OCI-LY1 (cell line): ENCODE results near the gene SLC37A1.

Source experiments
- H2AFZ ChIP-seq: fragments of 200-600 bp; sonication (generic), shearing (Covaris generic); 2 replicates; pipeline ENCODE4 v1.6.0; 2014; ENCODE audit warnings: antibody characterized with exemption, mild to moderate bottlenecking, low read length
- H3F3A ChIP-seq: fragments of 200-600 bp; sonication (generic), shearing (Covaris generic); 2 replicates; pipeline ENCODE4 v1.6.0; 2014; ENCODE audit warnings: mild to moderate bottlenecking, antibody characterized with exemption, low read length, moderate library complexity; ENCODE audit not compliant: insufficient read depth
- H3K27ac ChIP-seq: fragments of 200-600 bp; sonication (generic); 2 replicates; pipeline ENCODE4 v1.5.1; 2014; ENCODE audit warnings: low read length, mixed run types, mild to moderate bottlenecking, low read depth; ENCODE audit not compliant: poor library complexity, severe bottlenecking
- H3K27me3 ChIP-seq: fragments of 200-600 bp; sonication (generic); 2 replicates; pipeline ENCODE4 v1.6.0; 2014; ENCODE audit warnings: antibody characterized with exemption, mild to moderate bottlenecking, low read length, moderate library complexity; ENCODE audit not compliant: insufficient read depth
- H3K36me3 ChIP-seq: fragments of 200-600 bp; sonication (generic); 2 replicates; pipeline ENCODE4 v1.6.1; 2014; ENCODE audit warnings: mild to moderate bottlenecking, antibody characterized with exemption, low read length, moderate library complexity, mixed read lengths; ENCODE audit not compliant: insufficient read depth
- H3K4me1 ChIP-seq: fragments of 200-600 bp; sonication (generic); 2 replicates; pipeline ENCODE4 v1.5.1; 2014; ENCODE audit warnings: mild to moderate bottlenecking, low read length, moderate library complexity; ENCODE audit not compliant: insufficient read depth, severe bottlenecking
- H3K4me2 ChIP-seq: fragments of 200-600 bp; sonication (generic), shearing (Covaris generic); 2 replicates; pipeline ENCODE4 v1.6.1; 2014; ENCODE audit warnings: low read length
- H3K4me3 ChIP-seq: fragments of 200-600 bp; sonication (generic); 2 replicates; pipeline ENCODE4 v1.5.1; 2014; ENCODE audit warnings: low read length, low read depth, mild to moderate bottlenecking, mixed read lengths; ENCODE audit not compliant: poor library complexity, severe bottlenecking
- H3K79me2 ChIP-seq: fragments of 200-600 bp; shearing (Covaris generic); 2 replicates; pipeline ENCODE4 v1.6.1; 2016; ENCODE audit warnings: mixed run types, low read length, mixed read lengths; ENCODE audit not compliant: insufficient read depth
- H3K9ac ChIP-seq: fragments of 200-600 bp; sonication (generic), shearing (Covaris generic); 2 replicates; pipeline ENCODE4 v1.6.1; 2014; ENCODE audit warnings: mild to moderate bottlenecking, low read length, mixed read lengths
- H3K9me2 ChIP-seq: fragments of 200-600 bp; sonication (generic), shearing (Covaris generic); 2 replicates; pipeline ENCODE4 v1.6.1; 2014; ENCODE audit warnings: low read depth, mild to moderate bottlenecking, low read length, mixed read lengths
- H3K9me3 ChIP-seq: fragments of 200-600 bp; shearing (Covaris generic); 2 replicates; pipeline ENCODE4 v1.6.1; 2014; ENCODE audit warnings: low read length, mixed read lengths
- H4K20me1 ChIP-seq: fragments of 200-600 bp; sonication (generic), shearing (Covaris generic); 2 replicates; pipeline ENCODE4 v1.6.0; 2016; ENCODE audit warnings: mild to moderate bottlenecking, low read length; ENCODE audit not compliant: insufficient read depth
- CTCF ChIP-seq: fragments of 200-600 bp; sonication (generic), shearing (Covaris generic); IDR thresholded peaks from 2 replicates; pipeline ENCODE4 v1.5.1; 2017; ENCODE audit warnings: mild to moderate bottlenecking, antibody characterized with exemption, low read length, moderate library complexity, mixed read lengths
- EZH2 ChIP-seq: fragments of 200-600 bp; sonication (generic), shearing (Covaris generic); IDR thresholded peaks from 2 replicates; pipeline ENCODE4 v1.8.0; 2017; ENCODE audit warnings: borderline replicate concordance, mixed run types, mild to moderate bottlenecking, antibody characterized with exemption, low read length, moderate library complexity, mixed read lengths

The SLC37A1 gene

GRCh38 chr21:42480736-42481135 is 32.9 kb upstream of the SLC37A1 start:
- Histone ChIP-seq H3K9ac (no peak overlapping the region), H4K20me1 (no peaks in the 10 kb centered on the region), H3K4me3 (no peak overlapping the region), H3K4me1 (no peaks in the 10 kb centered on the region), H3F3A (no peaks in the 10 kb centered on the region), H3K27ac (no peak overlapping the region), H3K9me3 (no peaks in the 10 kb centered on the region), H3K27me3 (peaks cover 13% of the 10 kb centered on the region), H3K79me2 (no peaks in the 10 kb centered on the region), H3K9me2 (no peaks in the 10 kb centered on the region), H3K4me2 (no peak overlapping the region), H3K36me3 (no peaks in the 10 kb centered on the region; the same call in 1 of the 2 replicates), H2AFZ (no peak overlapping the region)
- TF ChIP-seq CTCF (no peak), EZH2 (no peak)

- TF ChIP-seq EZH2 (no peak), CTCF (no peak)
- no peak overlapping the region for H3K4me3 ChIP-seq
- H3K79me2 ChIP-seq: no peaks in the 10 kb centered on the region
- H3K27ac ChIP-seq: no peak overlapping the region
- no peak overlapping the region for H2AFZ ChIP-seq
- no peaks in the 10 kb centered on the region for H3F3A ChIP-seq
- peaks cover 13% of the 10 kb centered on the region for H3K27me3 ChIP-seq
- no peak overlapping the region for H3K4me2 ChIP-seq
- H3K4me1 ChIP-seq: no peaks in the 10 kb centered on the region
- no peaks in the 10 kb centered on the region; the same call in 1 of the 2 replicates for H3K36me3 ChIP-seq
- no peaks in the 10 kb centered on the region for H4K20me1 ChIP-seq
- no peak overlapping the region for H3K9ac ChIP-seq
- no peaks in the 10 kb centered on the region for H3K9me3 ChIP-seq
- no peaks in the 10 kb centered on the region for H3K9me2 ChIP-seq
Measured at GRCh38 chr21:42481169-42481568, 32.5 kb upstream of the SLC37A1 start.

- H3K36me3 ChIP-seq: no peaks in the 10 kb centered on the region; the same call in 1 of the 2 replicates
- no peaks in the 10 kb centered on the region for H3K9me2 ChIP-seq
- peaks cover 13% of the 10 kb centered on the region for H3K27me3 ChIP-seq
- H3K9me3 ChIP-seq: no peaks in the 10 kb centered on the region
- no peaks in the 10 kb centered on the region for H3K4me1 ChIP-seq
- H3F3A ChIP-seq: no peaks in the 10 kb centered on the region
- H4K20me1 ChIP-seq: no peaks in the 10 kb centered on the region
- H2AFZ ChIP-seq: no peak overlapping the region
- no peak overlapping the region for H3K27ac ChIP-seq
- no peak overlapping the region for H3K4me3 ChIP-seq
- no peaks in the 10 kb centered on the region for H3K79me2 ChIP-seq
- no peak for TF ChIP-seq CTCF
- no peak for TF ChIP-seq EZH2
- no peak overlapping the region for H3K4me2 ChIP-seq
- no peak overlapping the region for H3K9ac ChIP-seq
Measured at GRCh38 chr21:42484966-42485365, 28.7 kb upstream of the SLC37A1 start.
